ENCODE measurements around the gene FJX1.

FJX1 gene

GRCh38 chr11:35608502-35608901, 9.8 kb upstream of the FJX1 start:
- TF ChIP-seq, protein P1, sequence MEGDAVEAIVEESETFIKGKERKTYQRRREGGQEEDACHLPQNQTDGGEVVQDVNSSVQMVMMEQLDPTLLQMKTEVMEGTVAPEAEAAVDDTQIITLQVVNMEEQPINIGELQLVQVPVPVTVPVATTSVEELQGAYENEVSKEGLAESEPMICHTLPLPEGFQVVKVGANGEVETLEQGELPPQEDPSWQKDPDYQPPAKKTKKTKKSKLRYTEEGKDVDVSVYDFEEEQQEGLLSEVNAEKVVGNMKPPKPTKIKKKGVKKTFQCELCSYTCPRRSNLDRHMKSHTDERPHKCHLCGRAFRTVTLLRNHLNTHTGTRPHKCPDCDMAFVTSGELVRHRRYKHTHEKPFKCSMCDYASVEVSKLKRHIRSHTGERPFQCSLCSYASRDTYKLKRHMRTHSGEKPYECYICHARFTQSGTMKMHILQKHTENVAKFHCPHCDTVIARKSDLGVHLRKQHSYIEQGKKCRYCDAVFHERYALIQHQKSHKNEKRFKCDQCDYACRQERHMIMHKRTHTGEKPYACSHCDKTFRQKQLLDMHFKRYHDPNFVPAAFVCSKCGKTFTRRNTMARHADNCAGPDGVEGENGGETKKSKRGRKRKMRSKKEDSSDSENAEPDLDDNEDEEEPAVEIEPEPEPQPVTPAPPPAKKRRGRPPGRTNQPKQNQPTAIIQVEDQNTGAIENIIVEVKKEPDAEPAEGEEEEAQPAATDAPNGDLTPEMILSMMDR (IDR thresholded peaks at IDR 0.05; ENCODE audit: low read length) = no peak
- TF ChIP-seq EZH2 (IDR thresholded peaks at IDR 0.05; ENCODE audit: borderline replicate concordance, low read length) = no peak
- 0 out of 2 replicates have a peak, but pooled peaks cover 8% of the 10 kb centered on the region for H3K27me3 ChIP-seq (ENCODE audit: insufficient read depth, low read length)
- H3K27ac ChIP-seq (ENCODE audit: low read depth, low read length, poor library complexity, severe bottlenecking) = no peak overlapping the region

GRCh38 chr11:35609656-35610055, 8.6 kb upstream of the FJX1 start:
- H3K4me3 ChIP-seq (ENCODE audit: low read depth, low read length, poor library complexity, severe bottlenecking) = no peak overlapping the region
- no peak overlapping the region for H3K4me2 ChIP-seq (ENCODE audit: low read length)
- no peaks in the 10 kb centered on the region for H3F3A ChIP-seq (ENCODE audit: insufficient read depth, low read length)
- H3K4me1 ChIP-seq (ENCODE audit: insufficient read depth, low read length, severe bottlenecking) = no peaks in the 10 kb centered on the region
- H2AFZ ChIP-seq (ENCODE audit: low read length) = no peak overlapping the region
- no peak overlapping the region for H3K9ac ChIP-seq (ENCODE audit: low read length)
- no peaks in the 10 kb centered on the region for H3K9me2 ChIP-seq (ENCODE audit: low read depth, low read length)
- H3K79me2 ChIP-seq (ENCODE audit: insufficient read depth, low read length) = no peaks in the 10 kb centered on the region
- H3K9me3 ChIP-seq (ENCODE audit: low read length) = no peaks in the 10 kb centered on the region
- no peaks in the 10 kb centered on the region for H4K20me1 ChIP-seq (ENCODE audit: insufficient read depth, low read length)
- no peak for TF ChIP-seq EZH2 (IDR thresholded peaks at IDR 0.05; ENCODE audit: borderline replicate concordance, low read length)
- TF ChIP-seq, protein P1 (IDR thresholded peaks at IDR 0.05; ENCODE audit: low read length) = no peak
- no peaks in the 10 kb centered on the region for H3K36me3 ChIP-seq (ENCODE audit: insufficient read depth, low read length)
- 0 out of 2 replicates have a peak, but pooled peaks cover 7% of the 10 kb centered on the region for H3K27me3 ChIP-seq (ENCODE audit: insufficient read depth, low read length)
- no peak overlapping the region for H3K27ac ChIP-seq (ENCODE audit: low read depth, low read length, poor library complexity, severe bottlenecking)

More at GRCh38 chr11:35608502-35608901, 9.8 kb upstream of the FJX1 start:
- no peak overlapping the region for H3K9ac ChIP-seq (ENCODE audit: low read length)
- no peaks in the 10 kb centered on the region for H3K9me2 ChIP-seq (ENCODE audit: low read depth, low read length)
- H3K4me3 ChIP-seq (ENCODE audit: low read depth, low read length, poor library complexity, severe bottlenecking) = no peak overlapping the region
- no peaks in the 10 kb centered on the region for H3K36me3 ChIP-seq (ENCODE audit: insufficient read depth, low read length)
- no peaks in the 10 kb centered on the region for H4K20me1 ChIP-seq (ENCODE audit: insufficient read depth, low read length)
- H3K9me3 ChIP-seq (ENCODE audit: low read length) = no peaks in the 10 kb centered on the region
- H3K4me1 ChIP-seq (ENCODE audit: insufficient read depth, low read length, severe bottlenecking) = no peaks in the 10 kb centered on the region
- H3K79me2 ChIP-seq (ENCODE audit: insufficient read depth, low read length) = no peaks in the 10 kb centered on the region
- H2AFZ ChIP-seq (ENCODE audit: low read length) = no peak overlapping the region
- no peaks in the 10 kb centered on the region for H3F3A ChIP-seq (ENCODE audit: insufficient read depth, low read length)
- no peak overlapping the region for H3K4me2 ChIP-seq (ENCODE audit: low read length)

- no peak overlapping the region for H3K27ac ChIP-seq (ENCODE audit: low read depth, low read length, poor library complexity, severe bottlenecking)
- H2AFZ ChIP-seq (ENCODE audit: low read length) = no peak overlapping the region
- no peak overlapping the region for H3K4me2 ChIP-seq (ENCODE audit: low read length)
- H3K27me3 ChIP-seq (ENCODE audit: insufficient read depth, low read length) = 0 out of 2 replicates have a peak, but pooled peaks cover 4% of the 10 kb centered on the region
- no peaks in the 10 kb centered on the region for H3K9me2 ChIP-seq (ENCODE audit: low read depth, low read length)
- no peak overlapping the region for H3K9ac ChIP-seq (ENCODE audit: low read length)
- H3F3A ChIP-seq (ENCODE audit: insufficient read depth, low read length) = no peaks in the 10 kb centered on the region
- no peaks in the 10 kb centered on the region for H4K20me1 ChIP-seq (ENCODE audit: insufficient read depth, low read length)
- no peaks in the 10 kb centered on the region for H3K79me2 ChIP-seq (ENCODE audit: insufficient read depth, low read length)
- no peaks in the 10 kb centered on the region for H3K9me3 ChIP-seq (ENCODE audit: low read length)
- no peaks in the 10 kb centered on the region for H3K36me3 ChIP-seq (ENCODE audit: insufficient read depth, low read length)
- TF ChIP-seq EZH2 (IDR thresholded peaks at IDR 0.05; ENCODE audit: borderline replicate concordance, low read length) = no peak
- TF ChIP-seq, protein P1 (IDR thresholded peaks at IDR 0.05; ENCODE audit: low read length) = no peak
- H3K4me3 ChIP-seq (ENCODE audit: low read depth, low read length, poor library complexity, severe bottlenecking) = no peak overlapping the region
- H3K4me1 ChIP-seq (ENCODE audit: insufficient read depth, low read length, severe bottlenecking) = no peaks in the 10 kb centered on the region
These were observed 7.6 kb upstream of the FJX1 start for GRCh38 chr11:35610631-35611030.
